PFSK-1 (cell line): ENCODE results near the gene ELANE.

Experiments used
- FOXP2 ChIP-seq: optimal IDR thresholded peaks from 2 replicates; pipeline ENCODE3; 2011; ENCODE audit warnings: borderline replicate concordance, control low read depth, inconsistent platforms; ENCODE audit not compliant: insufficient read depth; ENCODE audit errors: extremely low read length, extremely low read depth
- POLR2AphosphoS5 ChIP-seq: IDR thresholded peaks from 2 replicates; pipeline ENCODE4 v1.6.1; 2012; ENCODE audit warnings: low read depth, mild to moderate bottlenecking, control low read depth, low read length, moderate library complexity
- SIN3A ChIP-seq: IDR thresholded peaks from 2 replicates; pipeline ENCODE4 v1.6.1; 2012; ENCODE audit warnings: mild to moderate bottlenecking, low read length, moderate library complexity, borderline replicate concordance; ENCODE audit not compliant: insufficient read depth
- TAF1 ChIP-seq: IDR thresholded peaks from 2 replicates; pipeline ENCODE4 v1.6.1; 2012; ENCODE audit warnings: low read length, control low read depth, borderline replicate concordance; ENCODE audit not compliant: insufficient read depth
- TF ChIP-seq, protein P1 (sequence below), 2 experiments: IDR thresholded peaks; 2 replicates each; pipeline versions ENCODE4 v1.6.1 to v1.8.0; 2011 to 2012; ENCODE audit warnings: low read depth in 2 of 2, low read length in 2 of 2, control low read depth in 1 of 2, inconsistent platforms in 1 of 2, mild to moderate bottlenecking in 1 of 2, moderate library complexity in 1 of 2; ENCODE audit not compliant: insufficient read depth in 1 of 2

ELANE gene

DNA sequence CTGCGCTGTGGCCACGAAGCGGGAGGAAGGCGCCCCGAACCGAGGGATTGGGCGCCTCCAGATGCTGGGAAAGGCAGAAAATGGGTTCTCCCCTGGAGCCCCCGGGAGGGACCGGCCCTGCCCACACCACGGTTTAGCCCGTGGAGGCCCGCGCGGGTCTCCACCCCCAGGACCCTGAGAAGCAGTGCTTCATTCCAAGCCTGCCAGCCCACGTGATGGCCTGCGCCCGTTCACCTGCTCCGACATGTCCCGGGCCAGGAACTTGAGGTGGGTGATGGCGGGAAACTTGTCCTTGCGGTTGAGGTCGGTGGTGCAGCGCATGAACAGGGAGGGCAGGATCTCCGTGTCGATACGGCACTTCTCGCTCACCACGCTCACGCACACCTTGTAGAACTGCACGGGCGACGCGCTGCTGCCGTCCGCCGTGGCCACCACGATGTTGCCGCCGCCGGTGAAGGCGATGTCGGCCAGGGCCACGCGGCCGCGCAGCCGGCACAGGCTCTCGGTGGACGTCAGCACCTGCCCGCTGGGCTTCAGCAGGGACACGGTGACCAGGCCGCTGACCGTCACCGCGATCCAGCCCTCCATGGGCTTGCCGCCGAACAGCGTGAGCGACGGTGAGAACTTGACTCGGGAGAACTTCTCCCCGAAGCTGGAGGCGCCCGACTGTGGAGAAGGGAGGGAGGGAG, 33.6 kb downstream of the ELANE start:
- no peak for TF ChIP-seq TAF1
- TF ChIP-seq FOXP2, result no peak
- TF ChIP-seq, protein P1, sequence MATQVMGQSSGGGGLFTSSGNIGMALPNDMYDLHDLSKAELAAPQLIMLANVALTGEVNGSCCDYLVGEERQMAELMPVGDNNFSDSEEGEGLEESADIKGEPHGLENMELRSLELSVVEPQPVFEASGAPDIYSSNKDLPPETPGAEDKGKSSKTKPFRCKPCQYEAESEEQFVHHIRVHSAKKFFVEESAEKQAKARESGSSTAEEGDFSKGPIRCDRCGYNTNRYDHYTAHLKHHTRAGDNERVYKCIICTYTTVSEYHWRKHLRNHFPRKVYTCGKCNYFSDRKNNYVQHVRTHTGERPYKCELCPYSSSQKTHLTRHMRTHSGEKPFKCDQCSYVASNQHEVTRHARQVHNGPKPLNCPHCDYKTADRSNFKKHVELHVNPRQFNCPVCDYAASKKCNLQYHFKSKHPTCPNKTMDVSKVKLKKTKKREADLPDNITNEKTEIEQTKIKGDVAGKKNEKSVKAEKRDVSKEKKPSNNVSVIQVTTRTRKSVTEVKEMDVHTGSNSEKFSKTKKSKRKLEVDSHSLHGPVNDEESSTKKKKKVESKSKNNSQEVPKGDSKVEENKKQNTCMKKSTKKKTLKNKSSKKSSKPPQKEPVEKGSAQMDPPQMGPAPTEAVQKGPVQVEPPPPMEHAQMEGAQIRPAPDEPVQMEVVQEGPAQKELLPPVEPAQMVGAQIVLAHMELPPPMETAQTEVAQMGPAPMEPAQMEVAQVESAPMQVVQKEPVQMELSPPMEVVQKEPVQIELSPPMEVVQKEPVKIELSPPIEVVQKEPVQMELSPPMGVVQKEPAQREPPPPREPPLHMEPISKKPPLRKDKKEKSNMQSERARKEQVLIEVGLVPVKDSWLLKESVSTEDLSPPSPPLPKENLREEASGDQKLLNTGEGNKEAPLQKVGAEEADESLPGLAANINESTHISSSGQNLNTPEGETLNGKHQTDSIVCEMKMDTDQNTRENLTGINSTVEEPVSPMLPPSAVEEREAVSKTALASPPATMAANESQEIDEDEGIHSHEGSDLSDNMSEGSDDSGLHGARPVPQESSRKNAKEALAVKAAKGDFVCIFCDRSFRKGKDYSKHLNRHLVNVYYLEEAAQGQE (IDR thresholded peaks at IDR 0.05; ENCODE audit: insufficient read depth in 1 of 2, low read depth in 2 of 2, low read length in 2 of 2), result no peak
- TF ChIP-seq SIN3A, result no peak
- TF ChIP-seq POLR2AphosphoS5, result no peak

DNA sequence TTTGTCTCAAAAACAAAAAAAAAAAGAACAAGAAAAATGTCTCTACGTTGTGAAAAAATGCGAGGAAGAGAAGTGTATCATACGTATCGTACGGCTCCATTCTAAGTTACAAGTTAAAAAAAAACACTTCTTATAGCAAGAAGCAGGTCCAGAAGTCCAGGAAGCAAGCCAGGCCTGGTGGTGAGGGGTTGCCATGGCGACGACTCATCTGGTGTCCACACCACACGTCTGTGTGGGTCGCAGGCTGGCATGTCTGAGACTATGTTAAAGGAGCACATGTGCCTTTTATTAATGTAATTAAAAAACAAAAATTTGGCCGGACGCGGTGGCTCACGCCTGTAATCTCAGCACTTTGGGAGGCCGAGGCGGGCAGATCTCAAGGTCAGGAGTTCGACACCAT, 35.0 kb downstream of the ELANE start:
- TF ChIP-seq, protein P1 (IDR thresholded peaks at IDR 0.05; ENCODE audit: insufficient read depth in 1 of 2, low read depth in 2 of 2, low read length in 2 of 2), result no peak
- TF ChIP-seq TAF1, result no peak
- no peak for TF ChIP-seq SIN3A
- no peak for TF ChIP-seq FOXP2
- TF ChIP-seq POLR2AphosphoS5, result no peak

GRCh38 chr19:887599-887998, 35.5 kb downstream of the ELANE start:
- TF ChIP-seq FOXP2 (no peak), POLR2AphosphoS5 (no peak), TAF1 (no peak), SIN3A (no peak)
- TF ChIP-seq, protein P1 (IDR thresholded peaks at IDR 0.05; ENCODE audit: insufficient read depth in 1 of 2, low read depth in 2 of 2, low read length in 2 of 2), result no peak

DNA sequence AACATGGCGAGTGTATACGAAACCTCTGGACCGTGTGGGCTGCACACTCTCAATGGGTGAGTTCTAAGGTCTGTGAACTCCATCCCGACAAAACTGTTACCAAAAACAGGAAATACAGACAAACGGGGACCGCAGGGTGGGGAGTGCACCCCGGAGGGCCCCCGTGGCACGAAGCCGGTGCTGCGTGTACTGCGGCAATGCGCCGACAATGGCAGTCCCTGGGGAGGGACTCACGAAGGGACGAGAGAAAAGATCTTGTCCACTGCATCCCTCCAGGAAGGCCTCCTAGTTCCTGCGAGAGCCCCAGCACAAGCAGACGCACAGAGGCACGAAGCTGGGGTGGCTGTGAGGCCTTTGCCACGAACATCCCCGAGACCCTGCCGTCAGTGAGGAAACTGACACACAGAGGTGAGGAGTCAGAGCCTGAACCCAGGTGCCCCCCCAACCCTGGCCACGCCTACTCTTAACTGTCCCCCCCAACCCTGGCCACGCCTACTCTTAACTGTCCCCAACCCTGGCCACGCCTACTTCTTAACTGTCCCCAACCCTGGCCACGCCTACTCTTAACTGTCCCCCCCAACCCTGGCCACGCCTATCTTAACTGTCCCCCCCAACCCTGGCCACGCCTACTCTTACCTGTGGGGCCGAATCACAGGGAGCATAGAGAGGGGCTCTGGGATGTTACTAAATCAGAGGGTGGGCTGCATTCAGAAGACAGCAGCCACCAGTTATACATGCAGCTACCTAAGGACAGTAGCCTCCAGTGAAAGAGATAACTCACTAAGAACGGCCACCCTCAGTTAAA, 36.7 kb downstream of the ELANE start:
- TF ChIP-seq TAF1 (no peak), SIN3A (no peak), FOXP2 (no peak), POLR2AphosphoS5 (no peak)
- TF ChIP-seq, protein P1 (IDR thresholded peaks at IDR 0.05; ENCODE audit: insufficient read depth in 1 of 2, low read depth in 2 of 2, low read length in 2 of 2), result no peak
